Mononuclear cell (primary cell): ENCODE measurements around the gene WNT8A. TPM values are rescaled to one million over a fixed set of nuclear protein-coding genes. Genes with fewer than 3 reads are reported as not detected.

Source experiments
- total RNA-seq: library from RNA; depleted of rRNA; stranded (reverse); fragments of >200 nt; gene quantifications from one replicate; pipeline ENCODE4 v1.2.3, GENCODE V29; 2012

The WNT8A gene
- total RNA-seq, 1 donor, result not detected

Other genes starting within 250 kb of the WNT8A start
- not detected for gene MYOT, start 216.2 kb upstream of the WNT8A start, total RNA-seq
- not detected for gene PKD2L2, start 194.6 kb upstream of the WNT8A start, total RNA-seq
- gene FAM13B, start 51.0 kb upstream of the WNT8A start, total RNA-seq, result 70.8 TPM
- not detected for gene NME5, start 55.4 kb downstream of the WNT8A start, total RNA-seq
- gene BRD8, start 94.6 kb downstream of the WNT8A start, total RNA-seq, result 13.3 TPM
- 0.42 TPM for gene KIF20A, start 95.1 kb downstream of the WNT8A start, total RNA-seq
- gene CDC23, start 129.3 kb downstream of the WNT8A start, total RNA-seq, result 17.2 TPM
- gene GFRA3, start 190.6 kb downstream of the WNT8A start, total RNA-seq, result not detected
- 1.2 TPM for gene CDC25C, start 247.8 kb downstream of the WNT8A start, total RNA-seq